ENCODE data around the gene AMN1. TPM values are rescaled to one million over a fixed set of nuclear protein-coding genes. Genes with fewer than 3 reads are reported as not detected.

AMN1 gene
- total and polyA plus RNA-seq, 2 of the 13 experiments (the other 11 are each of a cell fraction or from before 2014, with no cell fraction given): 7.5 to 26.5 TPM

DNA sequence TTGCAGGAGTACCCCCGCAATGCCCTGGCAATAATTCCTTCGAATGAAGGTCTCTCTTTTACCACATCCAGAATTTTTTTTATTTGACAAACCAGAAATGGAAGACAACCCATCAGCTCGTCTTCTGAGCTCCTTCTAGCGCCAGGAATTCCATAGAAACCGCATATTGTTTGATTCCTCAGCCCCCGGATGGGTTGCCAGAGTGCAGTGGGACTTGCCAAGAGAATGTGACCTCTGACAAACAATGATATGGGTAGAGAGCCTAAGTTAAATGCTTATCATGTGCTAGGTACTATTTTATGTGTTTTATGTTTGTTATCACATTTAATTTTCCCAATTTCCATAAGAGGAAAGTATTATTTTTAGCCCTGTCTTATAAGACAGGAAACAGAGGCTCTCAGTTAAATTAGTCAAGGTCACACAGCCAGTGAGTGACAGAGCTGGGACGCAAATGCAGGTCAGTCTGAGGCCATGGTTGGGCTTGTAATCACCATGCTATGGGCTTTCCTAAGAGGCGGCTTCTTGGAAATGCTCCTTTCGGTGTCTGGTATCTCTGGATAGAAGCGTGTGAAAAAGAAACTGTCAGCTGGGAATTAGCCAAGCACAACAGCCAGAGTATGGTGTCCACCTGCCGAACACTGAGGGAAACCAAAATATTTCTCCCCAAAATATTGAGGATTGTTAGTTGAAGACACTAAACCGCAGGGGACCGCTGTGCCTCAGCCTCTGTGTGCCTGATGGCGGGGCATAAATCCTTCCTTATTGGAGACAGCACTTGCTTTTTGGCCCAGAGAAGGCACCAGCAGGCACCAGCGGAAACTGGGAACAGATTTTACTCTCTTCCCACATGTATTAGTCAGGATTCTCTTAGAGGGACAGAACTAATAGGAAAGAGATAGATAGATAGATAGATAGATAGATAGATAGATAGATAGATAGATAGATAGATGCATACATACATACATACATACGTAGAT lies 98.8 kb downstream of the AMN1 start:
- 62% methylated on average over 16 of the region's 16 CpGs for WGBS (ENCODE audit: low lambda C conversion rate)
- Histone ChIP-seq H3K4me1 (ENCODE audit: insufficient read depth, low read length) (peaks cover 13% of the 10 kb centered on the region), H3K79me2 (ENCODE audit: insufficient read depth, low read length) (no peaks in the 10 kb centered on the region), H4K20me1 (ENCODE audit: insufficient read depth, low read length) (no peaks in the 10 kb centered on the region), H3K9me3 (ENCODE audit: low read length) (no peaks in the 10 kb centered on the region), H3K4me2 (ENCODE audit: low read depth, low read length) (no peak overlapping the region), H2AFZ (ENCODE audit: low read length) (no peak overlapping the region), H3K36me3 (replicated peaks in 1 of 2; ENCODE audit: control insufficient read depth in 1 of 2, insufficient read depth in 2 of 2, low read length in 2 of 2) (no peaks in the 10 kb centered on the region), H3K27ac (ENCODE audit: extremely low read length, insufficient read depth, low read length) (no peak overlapping the region), H3K4me3 (replicated peaks in 1 of 3; ENCODE audit: insufficient read depth in 1 of 3, low read depth in 2 of 3, low read length in 3 of 3) (no peak overlapping the region), H3K9ac (ENCODE audit: insufficient read depth, low read depth, low read length) (no peak overlapping the region), H3K27me3 (ENCODE audit: control insufficient read depth in 1 of 2, insufficient read depth in 2 of 2, low read length in 2 of 2) (no peaks in the 10 kb centered on the region; a peak in 1 of 5 replicates)
- no TSS peak for BruUV-seq (replicated peaks)
- ChIA-PET POLR2A (no interaction called here), CTCF (ENCODE audit: low intra/inter-chr PET ratio, low total read pairs) (no interaction called here)
- intact Hi-C loops (cut with micrococcal nuclease; ENCODE audit: unreplicated experiment): loop anchor here (10.0 kb wide), 1 partner anchor 375 kb away; no protein-coding TSS in a partner anchor
- FAIRE-seq (no peak), ATAC-seq (no peak; the same call in 2 of the 3 replicates), DNase-seq (ENCODE audit: low spot score) (no peak)
- in situ Hi-C loops (cut with HindIII; ENCODE audit: extremely low pct_ligation_motif_present, low pct_unique_long_range_greater_than_20kb): loop anchor here (10.0 kb wide), 1 partner anchor 375 kb away; no protein-coding TSS in a partner anchor
- TF ChIP-seq ZNF350 (CRISPR knock-in tag; IDR thresholded peaks at IDR 0.05; ENCODE audit: borderline replicate concordance, low read depth) (no peak), HOXA7 (CRISPR knock-in tag; IDR thresholded peaks at IDR 0.05) (no peak), SRY (CRISPR knock-in tag; IDR thresholded peaks at IDR 0.05) (no peak), HOXA5 (CRISPR knock-in tag; IDR thresholded peaks at IDR 0.05) (no peak), ZSCAN30 (CRISPR knock-in tag; IDR thresholded peaks at IDR 0.05) (no peak), POLR2A (IDR thresholded peaks at IDR 0.05; ENCODE audit: insufficient read depth in 1 of 2, low read depth in 2 of 2, low read length in 2 of 2) (no peak), NCOR1 (IDR thresholded peaks at IDR 0.05; ENCODE audit: borderline replicate concordance, low read length) (no peak), ZNF672 (CRISPR knock-in tag; IDR thresholded peaks at IDR 0.05) (no peak), HNRNPH1 (optimal IDR thresholded peaks at IDR 0.05; ENCODE audit: low read depth, low read length) (no peak), NFE2L2 (IDR thresholded peaks at IDR 0.05; ENCODE audit: low read length) (no peak), ZNF768 (CRISPR knock-in tag; IDR thresholded peaks at IDR 0.05) (no peak)
- TF ChIP-seq, protein P1, sequence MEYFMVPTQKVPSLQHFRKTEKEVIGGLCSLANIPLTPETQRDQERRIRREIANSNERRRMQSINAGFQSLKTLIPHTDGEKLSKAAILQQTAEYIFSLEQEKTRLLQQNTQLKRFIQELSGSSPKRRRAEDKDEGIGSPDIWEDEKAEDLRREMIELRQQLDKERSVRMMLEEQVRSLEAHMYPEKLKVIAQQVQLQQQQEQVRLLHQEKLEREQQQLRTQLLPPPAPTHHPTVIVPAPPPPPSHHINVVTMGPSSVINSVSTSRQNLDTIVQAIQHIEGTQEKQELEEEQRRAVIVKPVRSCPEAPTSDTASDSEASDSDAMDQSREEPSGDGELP (IDR thresholded peaks at IDR 0.05; ENCODE audit: borderline replicate concordance, low read depth): no peak
- TF ChIP-seq, protein P2, sequence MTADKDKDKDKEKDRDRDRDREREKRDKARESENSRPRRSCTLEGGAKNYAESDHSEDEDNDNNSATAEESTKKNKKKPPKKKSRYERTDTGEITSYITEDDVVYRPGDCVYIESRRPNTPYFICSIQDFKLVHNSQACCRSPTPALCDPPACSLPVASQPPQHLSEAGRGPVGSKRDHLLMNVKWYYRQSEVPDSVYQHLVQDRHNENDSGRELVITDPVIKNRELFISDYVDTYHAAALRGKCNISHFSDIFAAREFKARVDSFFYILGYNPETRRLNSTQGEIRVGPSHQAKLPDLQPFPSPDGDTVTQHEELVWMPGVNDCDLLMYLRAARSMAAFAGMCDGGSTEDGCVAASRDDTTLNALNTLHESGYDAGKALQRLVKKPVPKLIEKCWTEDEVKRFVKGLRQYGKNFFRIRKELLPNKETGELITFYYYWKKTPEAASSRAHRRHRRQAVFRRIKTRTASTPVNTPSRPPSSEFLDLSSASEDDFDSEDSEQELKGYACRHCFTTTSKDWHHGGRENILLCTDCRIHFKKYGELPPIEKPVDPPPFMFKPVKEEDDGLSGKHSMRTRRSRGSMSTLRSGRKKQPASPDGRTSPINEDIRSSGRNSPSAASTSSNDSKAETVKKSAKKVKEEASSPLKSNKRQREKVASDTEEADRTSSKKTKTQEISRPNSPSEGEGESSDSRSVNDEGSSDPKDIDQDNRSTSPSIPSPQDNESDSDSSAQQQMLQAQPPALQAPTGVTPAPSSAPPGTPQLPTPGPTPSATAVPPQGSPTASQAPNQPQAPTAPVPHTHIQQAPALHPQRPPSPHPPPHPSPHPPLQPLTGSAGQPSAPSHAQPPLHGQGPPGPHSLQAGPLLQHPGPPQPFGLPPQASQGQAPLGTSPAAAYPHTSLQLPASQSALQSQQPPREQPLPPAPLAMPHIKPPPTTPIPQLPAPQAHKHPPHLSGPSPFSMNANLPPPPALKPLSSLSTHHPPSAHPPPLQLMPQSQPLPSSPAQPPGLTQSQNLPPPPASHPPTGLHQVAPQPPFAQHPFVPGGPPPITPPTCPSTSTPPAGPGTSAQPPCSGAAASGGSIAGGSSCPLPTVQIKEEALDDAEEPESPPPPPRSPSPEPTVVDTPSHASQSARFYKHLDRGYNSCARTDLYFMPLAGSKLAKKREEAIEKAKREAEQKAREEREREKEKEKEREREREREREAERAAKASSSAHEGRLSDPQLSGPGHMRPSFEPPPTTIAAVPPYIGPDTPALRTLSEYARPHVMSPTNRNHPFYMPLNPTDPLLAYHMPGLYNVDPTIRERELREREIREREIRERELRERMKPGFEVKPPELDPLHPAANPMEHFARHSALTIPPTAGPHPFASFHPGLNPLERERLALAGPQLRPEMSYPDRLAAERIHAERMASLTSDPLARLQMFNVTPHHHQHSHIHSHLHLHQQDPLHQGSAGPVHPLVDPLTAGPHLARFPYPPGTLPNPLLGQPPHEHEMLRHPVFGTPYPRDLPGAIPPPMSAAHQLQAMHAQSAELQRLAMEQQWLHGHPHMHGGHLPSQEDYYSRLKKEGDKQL (CRISPR knock-in tag; IDR thresholded peaks at IDR 0.05; ENCODE audit: low read depth): no peak
- TF ChIP-seq, protein P3, sequence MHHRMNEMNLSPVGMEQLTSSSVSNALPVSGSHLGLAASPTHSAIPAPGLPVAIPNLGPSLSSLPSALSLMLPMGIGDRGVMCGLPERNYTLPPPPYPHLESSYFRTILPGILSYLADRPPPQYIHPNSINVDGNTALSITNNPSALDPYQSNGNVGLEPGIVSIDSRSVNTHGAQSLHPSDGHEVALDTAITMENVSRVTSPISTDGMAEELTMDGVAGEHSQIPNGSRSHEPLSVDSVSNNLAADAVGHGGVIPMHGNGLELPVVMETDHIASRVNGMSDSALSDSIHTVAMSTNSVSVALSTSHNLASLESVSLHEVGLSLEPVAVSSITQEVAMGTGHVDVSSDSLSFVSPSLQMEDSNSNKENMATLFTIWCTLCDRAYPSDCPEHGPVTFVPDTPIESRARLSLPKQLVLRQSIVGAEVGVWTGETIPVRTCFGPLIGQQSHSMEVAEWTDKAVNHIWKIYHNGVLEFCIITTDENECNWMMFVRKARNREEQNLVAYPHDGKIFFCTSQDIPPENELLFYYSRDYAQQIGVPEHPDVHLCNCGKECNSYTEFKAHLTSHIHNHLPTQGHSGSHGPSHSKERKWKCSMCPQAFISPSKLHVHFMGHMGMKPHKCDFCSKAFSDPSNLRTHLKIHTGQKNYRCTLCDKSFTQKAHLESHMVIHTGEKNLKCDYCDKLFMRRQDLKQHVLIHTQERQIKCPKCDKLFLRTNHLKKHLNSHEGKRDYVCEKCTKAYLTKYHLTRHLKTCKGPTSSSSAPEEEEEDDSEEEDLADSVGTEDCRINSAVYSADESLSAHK (CRISPR knock-in tag; IDR thresholded peaks at IDR 0.05; ENCODE audit: borderline replicate concordance): no peak
- TF ChIP-seq, protein P4, sequence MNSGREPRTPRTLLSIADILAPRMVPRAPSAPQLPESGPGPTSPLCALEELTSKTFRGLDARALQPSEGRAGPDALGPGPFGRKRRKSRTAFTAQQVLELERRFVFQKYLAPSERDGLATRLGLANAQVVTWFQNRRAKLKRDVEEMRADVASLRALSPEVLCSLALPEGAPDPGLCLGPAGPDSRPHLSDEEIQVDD (CRISPR knock-in tag; IDR thresholded peaks at IDR 0.05; ENCODE audit: borderline replicate concordance): no peak

Data from HepG2 (cell line).